Retinal pigment epithelial cell (primary cell): Measurements from ENCODE around the gene SPATA31E1.

Source experiments
- DNase-seq: peaks from one replicate; pipeline ENCODE4 v3.0.0-alpha.2; 2010; ENCODE audit warnings: low read depth
- H3K4me3 ChIP-seq: 2 replicates; pipeline ENCODE4 v1.5.1; 2011; ENCODE audit warnings: mild to moderate bottlenecking, low read length, control low read depth, moderate library complexity
- TF ChIP-seq, protein P1 (sequence below): conservative IDR thresholded peaks from 2 replicates; pipeline ENCODE4 v1.5.1; 2011; ENCODE audit warnings: low read depth, low read length, control low read depth, inconsistent platforms

Gene SPATA31E1

DNA sequence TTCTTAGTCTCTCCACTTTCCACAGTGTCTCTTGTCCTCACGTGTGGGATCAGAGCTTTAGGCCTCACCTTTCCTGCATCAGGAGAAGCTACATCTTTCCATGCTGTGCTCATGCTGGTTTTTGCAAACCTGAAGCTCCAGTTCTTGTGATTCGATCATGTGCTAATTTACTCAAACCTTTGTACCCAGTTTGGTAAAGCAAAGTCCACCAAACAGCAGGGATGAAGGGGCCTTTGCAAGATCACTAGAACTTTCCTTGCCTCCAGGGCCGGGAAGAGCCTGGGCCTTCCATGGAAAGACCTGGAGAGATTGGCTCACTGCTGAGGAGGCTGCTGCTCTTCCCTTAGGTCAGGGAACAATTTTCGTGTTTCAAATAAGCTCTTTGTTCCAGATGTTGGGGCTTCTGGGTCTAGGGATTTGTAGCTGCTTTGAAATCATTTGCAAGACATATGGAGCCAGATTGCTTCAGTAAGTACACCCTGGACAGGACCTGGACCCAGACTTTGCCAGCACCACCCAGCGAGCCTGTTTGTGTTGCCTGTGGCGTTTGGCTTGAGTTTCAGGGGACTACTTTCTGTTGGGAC is 18.7 kb upstream of the SPATA31E1 start:
- TF ChIP-seq, protein P1, sequence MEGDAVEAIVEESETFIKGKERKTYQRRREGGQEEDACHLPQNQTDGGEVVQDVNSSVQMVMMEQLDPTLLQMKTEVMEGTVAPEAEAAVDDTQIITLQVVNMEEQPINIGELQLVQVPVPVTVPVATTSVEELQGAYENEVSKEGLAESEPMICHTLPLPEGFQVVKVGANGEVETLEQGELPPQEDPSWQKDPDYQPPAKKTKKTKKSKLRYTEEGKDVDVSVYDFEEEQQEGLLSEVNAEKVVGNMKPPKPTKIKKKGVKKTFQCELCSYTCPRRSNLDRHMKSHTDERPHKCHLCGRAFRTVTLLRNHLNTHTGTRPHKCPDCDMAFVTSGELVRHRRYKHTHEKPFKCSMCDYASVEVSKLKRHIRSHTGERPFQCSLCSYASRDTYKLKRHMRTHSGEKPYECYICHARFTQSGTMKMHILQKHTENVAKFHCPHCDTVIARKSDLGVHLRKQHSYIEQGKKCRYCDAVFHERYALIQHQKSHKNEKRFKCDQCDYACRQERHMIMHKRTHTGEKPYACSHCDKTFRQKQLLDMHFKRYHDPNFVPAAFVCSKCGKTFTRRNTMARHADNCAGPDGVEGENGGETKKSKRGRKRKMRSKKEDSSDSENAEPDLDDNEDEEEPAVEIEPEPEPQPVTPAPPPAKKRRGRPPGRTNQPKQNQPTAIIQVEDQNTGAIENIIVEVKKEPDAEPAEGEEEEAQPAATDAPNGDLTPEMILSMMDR, result no peak
- no peak overlapping the region for H3K4me3 ChIP-seq
- DNase-seq, result no peak

DNA sequence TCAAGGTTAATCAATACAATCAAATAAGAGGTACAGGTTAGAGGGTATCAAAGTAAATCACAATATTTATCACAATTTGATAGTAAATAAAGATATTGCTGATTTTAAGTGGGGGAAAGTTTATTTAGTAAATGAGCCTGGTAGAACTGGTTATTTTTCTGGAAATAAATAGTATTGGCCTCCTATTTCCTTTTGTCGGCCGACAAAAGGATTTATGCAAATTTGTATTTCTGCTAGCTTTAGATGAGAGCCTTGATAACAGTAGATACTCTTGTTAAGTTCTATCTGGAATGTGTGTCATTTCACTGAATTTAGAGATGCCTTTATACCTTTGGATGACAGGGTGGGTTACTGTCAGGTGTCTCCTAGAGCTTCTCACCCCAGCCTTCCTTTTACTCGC is 17.8 kb upstream of the SPATA31E1 start:
- TF ChIP-seq, protein P1, result no peak
- DNase-seq, result no peak
- H3K4me3 ChIP-seq, result no peak overlapping the region

DNA sequence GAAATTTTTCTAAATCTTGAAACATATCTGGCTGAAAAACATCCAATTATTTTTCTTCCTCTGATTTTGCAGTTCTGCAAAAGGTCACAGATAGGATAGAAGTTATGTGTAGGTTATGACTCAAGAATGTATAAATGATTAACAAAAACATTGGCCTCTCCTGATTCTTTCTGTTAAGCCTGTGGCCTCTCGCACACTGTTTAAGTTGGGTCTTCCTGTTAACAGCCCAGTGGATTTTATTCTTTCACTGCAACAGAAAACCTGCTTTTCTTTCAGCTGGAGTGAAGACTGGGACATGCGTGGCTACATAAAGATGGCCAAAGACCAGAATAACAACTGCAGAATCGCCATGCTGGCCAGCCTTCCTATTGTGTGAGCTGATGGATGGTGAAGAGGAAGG is 17.1 kb upstream of the SPATA31E1 start:
- TF ChIP-seq, protein P1, result no peak
- no peak overlapping the region for H3K4me3 ChIP-seq

DNA sequence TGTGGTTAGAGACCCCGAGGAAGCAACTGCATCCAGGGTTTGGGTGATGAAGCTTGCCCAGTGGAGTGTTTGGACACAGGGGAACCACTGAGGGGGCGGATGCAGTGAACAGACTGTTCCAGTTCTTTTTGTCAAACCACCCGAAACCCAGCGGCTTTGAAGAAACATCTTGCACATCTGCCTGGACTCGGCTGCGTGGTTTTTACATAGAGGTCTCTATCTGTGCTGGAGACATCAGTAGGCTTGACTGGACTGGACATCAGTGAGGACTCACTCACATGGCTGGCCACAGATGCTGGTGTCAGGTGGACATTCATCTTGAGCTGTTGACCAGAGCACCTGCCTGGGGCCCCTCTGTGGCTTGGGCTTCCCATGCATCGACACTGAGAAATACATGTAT is 15.3 kb upstream of the SPATA31E1 start:
- TF ChIP-seq, protein P1, result no peak
- H3K4me3 ChIP-seq, result no peak overlapping the region
- no peak for DNase-seq

More for the DNA sequence above, 17.1 kb upstream of the SPATA31E1 start:
- no peak for DNase-seq

DNA sequence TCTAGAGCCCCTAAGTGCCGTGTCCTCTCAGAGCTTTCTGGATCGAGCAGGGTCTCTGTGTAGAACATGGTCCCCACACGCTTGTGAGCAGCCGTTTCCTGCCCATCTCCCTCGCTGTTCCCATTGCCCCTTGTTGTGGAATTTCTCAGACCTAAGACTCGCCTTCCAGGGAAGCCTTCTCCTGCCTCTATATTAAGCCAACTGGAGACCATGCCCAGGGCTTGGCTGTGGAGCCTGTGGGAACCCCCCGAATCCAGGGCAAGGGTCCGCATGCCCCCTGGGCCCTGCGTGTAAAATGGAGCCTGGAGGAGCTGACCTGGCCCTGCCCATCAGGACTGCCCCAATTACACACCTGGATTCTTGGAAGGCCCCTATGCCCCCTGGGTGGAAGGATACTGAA is 14.5 kb upstream of the SPATA31E1 start:
- DNase-seq, result no peak
- TF ChIP-seq, protein P1, result no peak
- no peak overlapping the region for H3K4me3 ChIP-seq

DNA sequence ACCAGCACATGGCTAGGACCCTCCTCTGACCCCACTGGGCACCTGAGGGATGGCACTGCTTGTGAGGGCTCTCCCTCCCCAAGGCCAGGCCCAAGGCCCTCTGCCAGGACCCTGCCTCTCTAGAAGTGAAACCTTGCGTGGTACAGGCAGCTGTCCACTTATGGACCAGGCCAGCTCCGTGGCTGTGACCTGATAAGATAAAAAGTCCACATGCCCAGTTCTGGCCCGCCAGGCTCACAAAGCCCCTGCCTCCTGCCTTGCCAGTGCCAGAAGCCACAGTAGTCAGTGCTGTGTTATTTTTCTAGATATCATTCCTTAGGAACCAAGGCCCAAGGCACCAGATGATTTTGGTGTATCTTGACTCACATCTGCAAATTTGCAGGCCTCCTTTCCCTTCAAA is 14.0 kb upstream of the SPATA31E1 start:
- TF ChIP-seq, protein P1, result no peak
- H3K4me3 ChIP-seq, result no peak overlapping the region
- no peak for DNase-seq

DNA sequence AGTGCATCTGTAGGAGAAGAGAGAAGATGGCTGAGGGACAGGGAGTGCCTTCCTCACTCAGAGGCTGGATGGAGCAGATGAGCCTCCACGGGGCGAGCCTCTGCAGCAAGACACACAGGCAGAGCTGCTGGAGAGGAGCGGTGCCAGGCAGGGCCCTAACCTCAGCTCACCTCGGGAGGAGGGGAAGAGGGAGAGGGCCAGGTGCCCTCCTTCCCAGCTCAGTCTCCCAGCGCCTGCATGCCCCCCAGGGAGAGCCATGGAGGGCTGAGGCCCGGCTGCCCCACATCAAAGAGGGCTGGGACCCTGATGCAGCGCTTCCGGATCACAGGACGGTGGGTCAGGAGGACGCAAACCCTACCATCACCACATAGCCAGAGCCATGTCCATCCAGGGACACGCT is 13.6 kb upstream of the SPATA31E1 start:
- no peak overlapping the region for H3K4me3 ChIP-seq
- no peak for DNase-seq
- TF ChIP-seq, protein P1, result no peak
